ENCODE results near the gene ZEB2.

DNA sequence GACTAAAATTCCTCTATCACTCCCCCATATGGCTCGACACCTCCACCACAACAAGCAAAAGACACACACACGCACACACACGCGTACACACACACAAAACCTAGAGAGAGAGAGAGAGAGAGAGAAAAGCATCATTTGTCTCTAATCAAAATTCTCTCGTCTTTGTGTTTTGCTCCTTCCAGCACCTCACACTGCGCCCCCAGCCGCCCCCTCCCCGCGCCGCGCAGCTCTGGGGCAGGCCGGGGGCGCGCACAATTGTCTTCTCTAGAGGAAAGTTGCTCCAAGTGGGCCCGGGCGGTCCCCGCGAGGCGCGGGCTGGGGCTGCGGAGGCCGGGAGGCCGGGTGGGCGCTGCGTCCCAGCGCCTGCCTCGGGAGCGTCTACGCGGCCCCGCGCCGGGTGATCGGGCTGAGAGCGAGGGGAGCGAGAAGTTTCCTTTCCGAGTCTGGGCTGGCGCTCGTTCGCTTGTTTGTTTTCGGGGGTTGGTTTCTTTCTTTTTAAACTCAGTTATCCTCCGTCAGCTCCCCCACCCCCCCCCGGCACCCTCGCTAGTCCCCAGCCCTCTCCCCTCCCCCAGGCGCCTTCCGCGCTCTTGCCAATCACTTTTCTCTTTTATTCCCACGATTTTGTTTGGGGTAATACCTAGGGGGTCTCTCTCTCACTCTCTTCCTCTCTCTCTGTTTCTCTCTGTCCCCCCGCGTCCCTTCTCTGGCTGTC lies 4.1 kb downstream of the ZEB2 start:
- no peak for TF ChIP-seq NFRKB (IDR thresholded peaks at IDR 0.05)
- TF ChIP-seq ARNT (IDR thresholded peaks at IDR 0.05): no peak
- no peak for TF ChIP-seq SP1 (IDR thresholded peaks at IDR 0.05)
- TF ChIP-seq FOXA1 (IDR thresholded peaks at IDR 0.05): no peak
- TF ChIP-seq BHLHE40 (IDR thresholded peaks at IDR 0.05; ENCODE audit: borderline replicate concordance): no peak

All from HEK293T (cell line).